Renal cortex interstitium (tissue), 11 donors: Measurements from ENCODE around the gene CREB3L4. TPM values are rescaled to one million over a fixed set of nuclear protein-coding genes. Genes with fewer than 3 reads are reported as not detected.
A peak's percentile ranks its signal among the peaks of the same experiment; 100 is the strongest.
"Not testable (repeated sequence)": the region's sequence is repeated elsewhere in the genome, so short reads cannot be mapped to it uniquely, and the experiment has no call there.

ENCODE experiments used
- DNase-seq, 11 donors: peaks; one replicate each; pipeline ENCODE4 v3.0.0-alpha.2; 2013; ENCODE audit warnings: low read depth in 9 of 11, low spot score in 4 of 11; ENCODE audit errors: extremely low read depth in 1 of 11
- polyA plus RNA-seq, 3 donors: library from polyadenylated mRNA; unstranded; fragments of 120-200 nt; gene quantifications; one replicate each; pipeline ENCODE4 v1.2.1, GENCODE V29; 2013; ENCODE audit not compliant: insufficient read length in 3 of 3

CREB3L4 gene
- polyA plus RNA-seq, 3 donors, result 32.4 to 46.2 (median 34.4) TPM

DNA sequence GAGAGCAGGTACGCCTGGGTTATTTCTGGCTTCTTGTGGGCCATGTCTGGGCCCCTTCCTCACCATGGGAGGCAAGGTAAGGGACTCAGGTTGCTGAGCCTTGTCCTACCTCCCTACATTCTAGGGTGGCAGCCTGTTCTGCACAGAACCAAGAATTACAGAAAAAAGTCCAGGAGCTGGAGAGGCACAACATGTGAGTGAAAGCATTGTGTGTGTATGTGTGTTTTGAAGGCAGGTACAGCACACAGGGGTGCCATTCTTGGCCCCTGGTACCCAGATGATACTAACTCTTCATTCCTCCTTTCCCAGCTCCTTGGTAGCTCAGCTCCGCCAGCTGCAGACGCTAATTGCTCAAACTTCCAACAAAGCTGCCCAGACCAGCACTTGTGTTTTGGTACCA, 5.4 kb downstream of the CREB3L4 start:
- no peak for DNase-seq

DNA sequence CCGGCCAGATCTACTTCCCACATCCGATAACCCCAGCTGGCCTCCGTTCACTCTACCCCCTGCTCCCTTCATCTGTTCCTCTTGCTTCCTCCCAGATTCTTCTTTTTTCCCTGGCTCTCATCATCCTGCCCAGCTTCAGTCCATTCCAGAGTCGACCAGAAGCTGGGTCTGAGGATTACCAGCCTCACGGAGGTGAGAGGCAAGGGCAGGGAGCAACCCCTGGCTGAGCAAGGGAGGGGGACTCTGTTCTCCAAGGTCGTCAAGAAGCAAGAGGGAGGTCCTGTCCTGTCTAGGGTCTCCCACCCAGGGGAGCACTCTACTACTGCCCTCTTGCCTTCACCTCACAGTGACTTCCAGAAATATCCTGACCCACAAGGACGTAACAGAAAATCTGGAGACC, 5.8 kb downstream of the CREB3L4 start:
- DNase-seq, result no peak

DNA sequence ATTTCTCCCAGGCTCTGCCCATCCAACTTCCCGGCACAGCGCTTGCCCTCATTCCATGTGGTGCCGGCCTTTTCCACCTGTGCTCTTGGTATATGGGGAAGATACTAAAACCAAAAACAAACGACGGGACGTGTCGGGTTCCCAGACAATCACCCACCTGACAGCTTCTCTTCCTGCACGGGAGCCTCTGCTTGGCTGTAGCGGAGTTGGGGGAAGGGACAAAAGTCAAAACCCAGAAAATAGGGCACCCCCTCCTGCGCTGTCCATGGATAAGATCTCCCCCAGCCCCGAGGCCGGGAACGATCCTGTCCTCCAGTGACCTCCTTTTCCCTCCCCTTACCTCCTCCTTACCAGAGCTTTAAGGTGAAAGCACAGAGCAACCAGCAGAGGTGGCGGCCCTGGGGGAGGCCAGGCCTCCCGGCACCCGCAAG, 9.1 kb downstream of the CREB3L4 start:
- DNase-seq, result no peak

DNA sequence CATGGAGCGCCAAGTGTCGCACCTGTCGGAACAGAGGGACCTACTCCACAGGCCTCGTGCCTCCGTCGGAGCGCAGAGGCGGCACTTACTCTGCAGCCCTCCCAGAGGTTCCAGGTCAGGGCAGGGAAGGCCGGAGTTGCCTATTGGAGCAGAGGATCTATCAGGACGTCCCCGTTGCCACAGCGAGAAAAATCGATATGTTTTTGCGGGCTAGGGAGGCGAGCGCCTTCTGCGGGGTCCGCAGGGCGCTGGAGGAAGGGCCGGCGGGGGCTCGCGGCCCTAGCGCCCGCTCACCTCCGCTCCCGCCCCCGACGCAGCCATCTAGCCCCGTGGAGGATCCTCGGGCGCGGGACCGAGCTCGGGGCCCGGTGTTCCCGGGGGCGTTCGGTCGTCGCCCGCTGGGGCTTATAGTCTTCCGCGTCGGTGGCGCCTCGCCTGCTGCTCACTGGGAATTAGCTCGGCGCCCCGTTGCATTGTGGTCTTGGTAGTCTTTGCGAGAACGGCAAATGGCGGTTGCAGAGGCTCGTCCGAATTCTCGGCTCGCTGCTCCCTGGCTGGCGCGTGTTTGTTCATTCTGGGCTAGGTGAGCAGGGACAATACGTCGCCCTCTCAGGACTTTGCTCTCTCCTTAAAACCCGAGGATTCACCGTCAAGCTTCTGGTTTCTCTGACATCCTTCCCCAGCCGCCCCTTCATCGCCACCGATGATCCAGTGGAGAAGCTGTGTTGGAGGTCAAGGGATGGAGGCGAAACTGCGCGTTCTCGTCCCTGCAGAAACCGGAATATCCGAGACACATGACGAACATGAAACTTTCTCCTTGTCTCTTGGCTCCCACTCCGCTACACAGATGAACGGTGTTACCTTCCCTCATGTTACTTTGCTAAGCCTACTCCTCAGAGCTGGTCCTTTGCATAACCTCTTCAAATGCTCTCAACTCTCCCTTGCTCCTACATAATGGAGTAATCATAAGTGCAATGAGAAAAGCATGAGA, 9.8 kb downstream of the CREB3L4 start, which contains the start of gene JTB:
JTB (minus strand) TSS at position 425 of the 991 bp plus-strand sequence; CDS start at position 3, 422 bp downstream.
- peak in 5 of 11 donors; percentile 73 to 86 (median 81) for DNase-seq

DNA sequence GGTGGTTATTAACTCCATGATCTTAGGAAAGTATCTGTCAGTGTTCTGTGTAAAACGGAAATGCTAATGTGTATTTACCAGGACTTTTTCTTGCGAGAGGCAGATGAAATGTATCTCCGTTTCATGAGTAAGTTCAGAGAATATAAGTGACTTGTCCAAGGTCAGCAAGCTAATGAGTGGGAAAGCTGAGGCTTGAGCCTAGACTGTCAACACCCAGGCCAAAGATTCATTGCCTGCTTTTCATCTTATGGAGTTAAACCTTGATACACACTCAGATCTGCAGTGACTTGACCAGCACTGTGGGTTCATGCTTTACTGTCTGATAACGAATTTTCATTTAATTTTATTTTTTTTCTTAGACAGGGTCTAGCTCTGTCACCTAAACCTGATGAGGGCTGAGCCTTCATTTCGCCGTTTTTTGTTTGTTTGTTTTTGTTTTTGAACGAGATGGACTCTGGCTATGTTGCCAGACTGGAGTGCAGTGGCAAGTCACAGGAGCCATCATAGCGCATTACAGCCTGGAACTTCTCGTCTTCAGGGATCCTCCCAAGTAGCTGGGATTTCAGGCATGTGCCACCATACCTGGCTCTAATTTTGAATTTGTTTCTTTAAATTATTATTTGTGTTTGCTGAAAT, 10.7 kb downstream of the CREB3L4 start:
- DNase-seq, result no peak

DNA sequence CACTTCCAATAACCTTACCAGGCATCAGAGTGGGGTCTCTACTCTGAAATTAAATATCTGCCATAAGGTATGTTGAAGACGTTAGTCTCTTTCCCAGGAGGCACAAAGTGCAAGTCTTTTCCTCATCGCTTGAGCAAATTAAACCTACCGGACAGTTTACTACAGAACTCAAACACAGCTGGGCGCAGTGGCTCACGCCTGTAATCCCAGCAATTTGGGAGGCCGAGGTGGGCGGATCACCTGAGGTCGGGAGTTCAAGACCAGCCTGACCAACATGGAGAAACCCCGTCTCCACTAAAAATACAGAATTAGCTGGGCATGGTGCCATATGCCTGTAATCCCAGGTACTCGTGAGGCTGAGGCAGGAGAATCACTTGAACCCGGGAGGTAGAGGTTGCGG, 11.4 kb downstream of the CREB3L4 start:
- DNase-seq, result not testable (repeated sequence)

DNA sequence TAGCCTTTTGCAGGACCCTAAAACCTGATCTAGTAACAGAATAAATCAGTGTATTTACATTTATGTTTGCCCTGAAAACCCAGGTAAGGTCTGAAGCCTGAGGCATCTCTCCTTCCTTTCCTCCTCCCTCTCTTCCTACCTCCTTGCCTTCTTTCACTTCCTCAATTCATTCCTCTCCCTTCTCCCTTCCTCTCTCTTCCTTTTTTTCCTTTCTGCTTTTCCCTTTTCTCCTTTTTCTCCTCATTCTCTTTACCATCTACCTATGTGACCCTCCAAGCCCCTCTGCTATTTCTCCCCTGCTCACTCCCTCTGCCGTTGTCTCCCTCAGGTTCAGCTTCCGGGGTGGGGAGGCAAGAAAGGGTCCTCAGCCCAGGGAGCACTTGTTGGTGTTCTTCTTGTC, 14.0 kb downstream of the CREB3L4 start:
- not testable (repeated sequence) for DNase-seq

DNA sequence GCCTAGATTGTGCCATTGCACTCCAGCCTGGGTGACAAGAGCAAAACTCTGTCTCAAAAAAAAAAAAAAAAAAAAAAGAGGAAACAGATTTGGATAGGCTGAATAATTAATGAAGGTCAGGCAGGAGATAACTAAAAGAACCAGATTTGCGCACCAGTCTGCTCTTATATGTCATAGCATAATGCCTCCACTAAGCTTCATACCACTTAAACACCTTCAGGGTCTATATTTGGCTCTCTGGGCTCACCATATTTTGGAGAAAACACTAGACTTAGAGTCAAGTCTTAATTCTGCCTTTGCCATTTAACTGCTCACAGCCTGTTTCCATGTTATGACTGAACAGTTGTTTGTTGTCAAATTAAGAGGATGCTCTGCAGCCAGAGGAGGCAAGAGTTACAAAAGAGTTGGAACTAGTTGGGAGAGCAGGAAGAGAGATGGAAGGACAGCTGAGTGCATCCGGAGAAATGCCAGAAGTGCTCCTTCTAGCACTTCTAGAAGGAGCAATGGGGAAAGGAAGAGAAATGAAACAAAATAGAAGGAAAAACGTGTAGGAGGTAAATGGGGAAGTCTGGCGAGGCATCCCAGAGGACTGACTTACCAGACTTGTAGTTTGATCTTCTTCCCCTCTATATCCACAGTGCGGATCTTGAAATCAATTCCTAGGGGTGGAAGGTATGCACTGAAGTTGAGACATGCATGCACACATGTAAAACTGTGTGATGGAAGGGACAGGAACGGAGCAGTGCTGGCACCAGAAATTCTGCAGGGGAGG, 16.6 kb downstream of the CREB3L4 start:
- DNase-seq, result peak in 1 of 11 donors; percentile 21

DNA sequence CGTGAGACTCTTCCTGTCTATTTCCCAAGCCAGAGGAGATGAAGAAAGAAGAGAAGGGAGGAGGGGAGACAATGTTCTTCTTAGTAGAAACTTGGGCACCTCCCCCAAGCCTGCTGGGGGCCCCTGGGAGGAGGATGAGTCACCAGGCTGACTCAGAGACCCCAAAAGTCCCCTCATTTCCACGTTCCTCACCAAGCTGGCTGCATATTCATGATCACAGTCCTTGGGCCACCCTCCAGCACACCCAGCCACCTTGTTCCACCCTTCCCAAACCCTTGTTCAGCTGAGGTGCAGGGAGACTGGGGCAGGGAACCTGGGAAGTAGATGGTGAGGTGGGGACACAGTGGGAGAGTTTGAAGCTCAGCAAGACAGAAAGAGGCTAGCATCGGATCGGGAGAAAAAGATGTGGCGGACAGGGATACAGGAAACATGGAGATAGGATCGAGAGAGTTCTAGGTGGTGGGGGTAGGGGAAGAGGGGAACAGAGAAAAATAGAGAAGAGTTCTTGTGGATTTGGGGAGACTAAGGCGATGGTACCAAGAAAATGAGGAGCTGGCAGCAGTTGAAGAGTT, 17.7 kb downstream of the CREB3L4 start:
- DNase-seq, result no peak

DNA sequence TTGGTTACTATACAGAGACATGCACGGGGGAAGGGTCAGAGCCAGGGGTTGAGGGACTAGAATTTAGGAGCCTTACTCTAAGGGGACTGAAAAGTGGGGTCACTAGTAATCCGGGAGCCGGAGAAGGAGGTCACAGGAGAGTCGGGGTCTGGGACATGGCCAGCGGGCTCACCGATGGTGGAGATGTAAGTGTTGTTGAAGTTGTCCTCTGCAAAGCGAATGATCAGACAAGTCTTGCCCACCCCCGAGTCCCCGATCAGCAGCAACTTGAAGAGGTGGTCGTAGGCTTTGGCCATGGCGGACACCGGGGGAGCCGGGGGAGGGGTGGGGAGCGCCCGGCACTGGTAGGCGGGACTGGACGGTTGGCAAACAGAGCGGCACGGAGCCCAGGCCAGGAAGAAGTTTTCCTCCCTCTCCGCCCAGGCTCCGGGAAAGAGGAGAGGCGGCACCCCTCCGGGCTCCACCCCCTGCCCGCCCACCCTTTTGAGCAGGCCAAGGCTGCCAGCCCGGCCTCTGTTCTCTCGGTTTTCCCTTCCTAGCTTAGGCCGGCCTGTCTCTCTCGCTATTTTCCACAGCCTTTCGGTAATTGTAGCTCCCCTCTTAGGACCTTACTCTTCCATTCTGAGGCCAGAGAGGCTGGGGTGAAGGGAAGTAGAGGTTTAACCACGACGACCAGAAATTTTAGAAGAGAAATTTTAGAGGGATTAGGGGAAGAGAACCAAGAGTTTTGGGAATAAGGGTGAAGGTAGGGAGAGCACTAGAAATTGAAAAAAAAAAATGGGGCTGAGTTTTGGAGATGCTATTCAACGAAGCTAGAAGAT, 18.4 kb downstream of the CREB3L4 start, which contains the start of gene RAB13:
RAB13 (minus strand) TSS at position 399 of the 821 bp plus-strand sequence; CDS start at position 296, 103 bp downstream.
- DNase-seq, result peak in 8 of 11 donors; percentile 67 to 82 (median 80)

DNA sequence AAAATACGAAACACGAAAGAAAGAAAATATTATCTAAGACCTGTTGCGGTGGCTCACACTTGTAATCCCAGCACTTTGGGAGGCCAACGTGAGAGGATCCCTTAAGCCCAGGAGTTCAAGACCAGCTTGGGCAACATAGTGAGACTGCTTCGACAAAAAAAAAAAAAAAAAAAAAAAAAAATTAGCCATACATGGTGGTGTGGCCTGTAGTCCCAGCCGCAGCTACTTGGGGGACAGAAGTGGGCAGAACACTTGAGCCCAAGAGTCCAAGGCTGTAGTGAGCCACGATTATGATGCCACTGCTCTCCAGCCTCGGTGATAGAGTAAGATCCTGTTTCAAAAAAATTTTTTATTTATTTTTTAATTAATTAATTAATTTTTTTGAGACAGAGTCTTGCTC, 19.9 kb downstream of the CREB3L4 start:
- no peak for DNase-seq

DNA sequence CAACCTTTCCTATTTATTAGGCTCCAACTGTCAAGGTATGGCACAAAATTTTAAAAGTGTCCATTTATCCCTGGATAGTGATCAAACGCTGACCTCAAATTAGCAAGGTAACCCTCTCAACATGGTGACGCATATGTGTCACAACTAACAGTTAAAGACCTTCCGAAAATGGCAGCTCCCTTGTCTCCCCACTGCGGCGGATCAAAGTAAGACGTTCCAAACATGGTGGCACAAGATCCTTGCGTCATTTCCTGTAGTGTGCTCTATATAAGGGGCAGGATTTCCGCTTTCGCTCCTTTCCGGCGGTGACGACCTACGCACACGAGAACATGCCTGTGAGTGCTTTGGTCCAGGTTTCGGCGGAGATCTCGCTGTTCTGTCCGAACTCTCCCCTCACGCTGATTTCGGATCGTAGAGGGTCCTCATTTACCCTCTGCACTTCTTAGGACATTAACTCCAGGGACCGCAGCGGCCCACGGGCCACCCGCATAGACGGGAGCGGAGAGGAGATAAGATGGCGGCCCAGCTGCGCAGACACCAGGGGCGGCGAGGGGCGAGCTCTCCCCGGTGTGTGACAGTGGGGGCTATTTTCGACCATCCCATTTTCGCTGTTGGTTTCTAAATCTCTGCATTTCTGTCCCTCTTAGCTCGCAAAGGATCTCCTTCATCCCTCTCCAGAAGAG, 22.9 kb downstream of the CREB3L4 start, which contains the start of gene RPS27:
RPS27 (plus strand) TSS at position 295 of the 683 bp plus-strand sequence; CDS start at position 330, 35 bp downstream.
- peak; percentile 96 to 99 (median 98) for DNase-seq

DNA sequence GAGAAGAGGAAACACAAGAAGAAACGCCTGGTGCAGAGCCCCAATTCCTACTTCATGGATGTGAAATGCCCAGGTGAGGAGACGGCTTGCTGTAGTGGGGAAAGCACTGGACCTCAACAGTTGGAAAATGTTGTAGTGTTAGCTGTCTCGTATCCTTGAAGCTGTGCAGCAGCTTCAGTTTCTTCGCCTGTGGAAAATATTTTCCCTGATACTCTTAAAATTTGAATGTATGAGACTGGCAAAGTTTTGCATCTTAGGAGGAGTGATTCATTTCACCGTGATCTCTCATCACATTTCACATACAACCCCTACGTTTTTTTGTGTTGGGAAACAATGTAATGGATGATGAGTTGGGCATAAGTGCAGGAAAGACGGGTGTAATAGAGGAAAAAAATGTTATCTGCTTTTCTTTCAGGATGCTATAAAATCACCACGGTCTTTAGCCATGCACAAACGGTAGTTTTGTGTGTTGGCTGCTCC, 23.5 kb downstream of the CREB3L4 start:
- no peak for DNase-seq

DNA sequence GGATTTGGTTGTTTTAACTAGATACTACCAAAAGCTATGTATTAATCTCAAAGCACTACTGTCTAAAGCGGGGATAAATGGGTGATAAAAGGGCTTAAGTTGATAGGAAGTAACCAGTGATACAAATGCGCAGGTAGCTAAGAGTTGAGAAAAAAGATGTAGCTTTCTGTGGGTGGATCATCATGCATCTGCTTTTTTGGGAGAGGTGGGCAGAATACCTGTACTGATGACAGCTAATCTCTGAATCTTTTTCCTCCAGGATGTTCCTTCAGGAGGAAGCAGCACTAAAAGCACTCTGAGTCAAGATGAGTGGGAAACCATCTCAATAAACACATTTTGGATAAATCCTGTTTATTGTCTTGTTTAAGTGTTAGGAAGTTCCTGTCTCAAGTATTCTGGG, 24.1 kb downstream of the CREB3L4 start:
- no peak for DNase-seq

DNA sequence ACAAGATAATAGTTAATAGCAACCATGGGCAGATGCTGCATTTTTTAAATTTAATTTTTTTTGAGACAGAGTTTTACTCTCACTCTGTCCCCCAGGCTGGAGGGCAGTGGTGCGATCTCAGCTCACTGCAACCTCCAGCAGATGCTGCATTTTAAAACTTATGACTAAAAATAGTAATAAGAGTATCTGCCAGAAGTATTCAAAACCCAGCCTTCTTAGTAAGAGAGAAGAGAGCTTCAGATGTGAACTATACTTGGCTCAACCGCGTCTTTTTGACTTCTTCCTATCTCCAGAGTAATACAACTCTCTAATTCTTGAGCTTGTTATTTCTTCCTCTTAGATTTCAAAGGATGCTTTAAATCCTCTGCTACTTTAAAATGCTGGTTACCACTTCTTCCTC, 27.5 kb downstream of the CREB3L4 start:
- no peak for DNase-seq

DNA sequence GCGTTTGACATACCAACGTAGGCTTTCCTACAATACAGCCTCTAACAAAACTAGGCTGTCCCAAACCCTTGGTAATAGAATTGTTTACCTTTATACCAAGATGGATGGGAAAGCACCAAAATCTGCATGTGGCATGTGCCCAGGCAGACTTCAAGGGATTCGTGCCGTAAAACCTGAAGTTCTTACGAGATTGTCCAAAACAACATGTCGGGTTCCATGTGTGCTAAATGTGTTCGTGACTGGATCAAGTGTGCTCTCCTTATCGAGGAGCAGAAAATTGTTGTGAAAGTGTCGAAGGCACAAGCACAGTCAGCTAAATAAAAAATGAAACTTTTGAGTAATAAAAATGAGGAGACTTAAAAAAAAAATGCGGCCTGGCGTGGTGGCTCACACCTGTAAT, 27.9 kb downstream of the CREB3L4 start:
- no peak for DNase-seq

DNA sequence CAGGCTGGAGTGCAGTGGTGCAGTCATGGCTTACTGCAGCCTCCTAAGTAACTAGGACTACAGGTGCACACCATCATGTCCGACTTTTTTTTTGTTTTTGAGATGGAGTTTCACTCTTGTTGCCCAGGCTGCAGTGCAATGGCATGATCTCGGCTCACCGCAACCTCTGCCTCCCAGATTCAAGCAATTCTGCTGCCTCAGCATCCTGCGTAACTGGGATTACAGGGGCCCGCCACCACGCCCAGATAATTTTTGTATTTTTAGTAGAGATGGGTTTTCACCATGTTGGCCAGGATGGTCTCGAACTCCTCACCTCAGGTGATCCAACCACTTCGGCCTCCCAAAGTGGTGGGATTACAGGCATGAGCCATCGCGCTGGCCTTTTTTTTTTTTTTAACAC, 29.2 kb downstream of the CREB3L4 start:
- not testable (repeated sequence) for DNase-seq
